K562 (cell line): ENCODE results near the gene SMAP2. TPM values are rescaled to one million over a fixed set of nuclear protein-coding genes. Genes with fewer than 3 reads are reported as not detected.

ENCODE experiments used
- GABPA ChIP-seq: fragments of 200-800 bp; sonication (Bioruptor generic); conservative IDR thresholded peaks from 2 replicates; pipeline ENCODE4 v1.6.1; 2016; ENCODE audit warnings: low read depth, missing genetic modification characterization, missing compliant biosample characterization
- HCFC1 ChIP-seq: IDR thresholded peaks from 2 replicates; pipeline ENCODE4 v1.6.1; 2012; ENCODE audit warnings: low read depth, low read length, improper control_type of control experiment
- HNRNPL ChIP-seq: fragments of 200-400 bp; formaldehyde crosslinking; IDR thresholded peaks from 2 replicates; pipeline ENCODE4 v1.6.1; 2017; ENCODE audit warnings: low read depth, mild to moderate bottlenecking, low read length
- KLF1 ChIP-seq: fragments of 450-650 bp; IDR thresholded peaks from 2 replicates; pipeline ENCODE4 v1.6.1; 2016; ENCODE audit warnings: missing genetic modification characterization, missing compliant biosample characterization
- POLR2G ChIP-seq: fragments of 200-400 bp; formaldehyde crosslinking; IDR thresholded peaks from 2 replicates; pipeline ENCODE4 v1.6.1; 2017; ENCODE audit warnings: low read depth, mild to moderate bottlenecking, antibody characterized with exemption, low read length, moderate library complexity
- RFX1 ChIP-seq: fragments of 450-650 bp; IDR thresholded peaks from 2 replicates; pipeline ENCODE4 v1.6.1; 2016; ENCODE audit warnings: mild to moderate bottlenecking, moderate library complexity
- WHSC1 ChIP-seq: IDR thresholded peaks from one replicate; pipeline ENCODE4 v1.6.1; 2012; ENCODE audit warnings: low read length, control low read depth, inconsistent platforms
- YY1 ChIP-seq, 3 experiments: IDR thresholded peaks; 2 replicates each; pipeline ENCODE4 v1.6.1; 2011; ENCODE audit warnings: low read length in 2 of 3, mild to moderate bottlenecking in 2 of 3, moderate library complexity in 2 of 3, borderline replicate concordance in 1 of 3, control low read depth in 1 of 3, low read depth in 1 of 3; ENCODE audit not compliant: insufficient read depth in 3 of 3, insufficient replicate concordance in 2 of 3, control insufficient read depth in 1 of 3, insufficient read length in 1 of 3; ENCODE audit errors: extremely low read depth in 1 of 3
- ZBTB40 ChIP-seq, 2 experiments: fragments of 450-650 bp in 1 of 2; sonication (generic) in 1 of 2; formaldehyde crosslinking in 1 of 2; IDR thresholded peaks; 2 replicates each; pipeline versions ENCODE4 v1.7.1 to v1.9.0; 2016 to 2022; ENCODE audit warnings: inconsistent platforms in 1 of 2, mild to moderate bottlenecking in 1 of 2, missing genetic modification reagents in 1 of 2
- ZNF699 ChIP-seq: fragments of 250-450 bp; sonication (Bioruptor Pico); IDR thresholded peaks from 2 replicates; pipeline ENCODE4 v1.8.0; 2021; ENCODE audit warnings: mild to moderate bottlenecking, moderate library complexity; ENCODE audit not compliant: insufficient replicate concordance
- polyA plus RNA-seq, 8 experiments: library from polyadenylated mRNA; depleted of rRNA in 4 of 8; stranded (reverse) in 5 of 8; unstranded in 3 of 8; fragments of >200 nt; fragmentation: Nextera tagmentation in 2 of 8; fragmentation: Illumina TruSeq in 1 of 8; extraction: Ambion mirVana in 2 of 8; extraction: Trizol in 1 of 8; gene quantifications; 2 replicates each; pipeline versions ENCODE4 v1.2.1 to v1.2.3, GENCODE V29; 2011 to 2014; ENCODE audit warnings: inconsistent platforms in 1 of 8, missing spikeins in 1 of 8
- total RNA-seq, 7 experiments: library from RNA; depleted of rRNA in 6 of 7; stranded (reverse); fragments of >200 nt in 6 of 7; fragmentation: Illumina TruSeq in 2 of 7; extraction: Trizol in 2 of 7; gene quantifications; 2 replicates each; pipeline versions ENCODE4 v1.2.1 to v1.2.3, GENCODE V29; 2011 to 2021; ENCODE audit warnings: low replicate concordance in 1 of 7
- TF ChIP-seq, protein P1 (sequence below), 2 experiments: fragments of 150-350 bp in 1 of 2; IDR thresholded peaks; 2 replicates each; pipeline ENCODE4 v1.6.1; 2012 to 2016; ENCODE audit warnings: low read depth in 2 of 2, low read length in 2 of 2, mild to moderate bottlenecking in 1 of 2, moderate library complexity in 1 of 2

SMAP2 gene
- total and polyA plus RNA-seq, 9 of the 15 experiments (the other 6 are each of a cell fraction or from before 2014, with no cell fraction given) = 38.7 to 212 (median 94.1) TPM

- peak in 2 of 3 experiments; percentile 32 for TF ChIP-seq YY1 (IDR thresholded peaks at IDR 0.05; ENCODE audit: borderline replicate concordance in 1 of 3, control insufficient read depth in 1 of 3, extremely low read depth in 1 of 3, insufficient read depth in 3 of 3, insufficient read length in 1 of 3, insufficient replicate concordance in 2 of 3, low read depth in 1 of 3, low read length in 2 of 3)
- no peak for TF ChIP-seq WHSC1
- peak; percentile 87 for TF ChIP-seq GABPA (tag)
- TF ChIP-seq KLF1 = no peak
- TF ChIP-seq ZBTB40 (IDR thresholded peaks at IDR 0.05) = peak; percentile 54; the same call in 1 of the 2 replicates
- no peak for TF ChIP-seq ZBTB40 (CRISPR knock-in tag; IDR thresholded peaks at IDR 0.05)
- TF ChIP-seq, protein P1, sequence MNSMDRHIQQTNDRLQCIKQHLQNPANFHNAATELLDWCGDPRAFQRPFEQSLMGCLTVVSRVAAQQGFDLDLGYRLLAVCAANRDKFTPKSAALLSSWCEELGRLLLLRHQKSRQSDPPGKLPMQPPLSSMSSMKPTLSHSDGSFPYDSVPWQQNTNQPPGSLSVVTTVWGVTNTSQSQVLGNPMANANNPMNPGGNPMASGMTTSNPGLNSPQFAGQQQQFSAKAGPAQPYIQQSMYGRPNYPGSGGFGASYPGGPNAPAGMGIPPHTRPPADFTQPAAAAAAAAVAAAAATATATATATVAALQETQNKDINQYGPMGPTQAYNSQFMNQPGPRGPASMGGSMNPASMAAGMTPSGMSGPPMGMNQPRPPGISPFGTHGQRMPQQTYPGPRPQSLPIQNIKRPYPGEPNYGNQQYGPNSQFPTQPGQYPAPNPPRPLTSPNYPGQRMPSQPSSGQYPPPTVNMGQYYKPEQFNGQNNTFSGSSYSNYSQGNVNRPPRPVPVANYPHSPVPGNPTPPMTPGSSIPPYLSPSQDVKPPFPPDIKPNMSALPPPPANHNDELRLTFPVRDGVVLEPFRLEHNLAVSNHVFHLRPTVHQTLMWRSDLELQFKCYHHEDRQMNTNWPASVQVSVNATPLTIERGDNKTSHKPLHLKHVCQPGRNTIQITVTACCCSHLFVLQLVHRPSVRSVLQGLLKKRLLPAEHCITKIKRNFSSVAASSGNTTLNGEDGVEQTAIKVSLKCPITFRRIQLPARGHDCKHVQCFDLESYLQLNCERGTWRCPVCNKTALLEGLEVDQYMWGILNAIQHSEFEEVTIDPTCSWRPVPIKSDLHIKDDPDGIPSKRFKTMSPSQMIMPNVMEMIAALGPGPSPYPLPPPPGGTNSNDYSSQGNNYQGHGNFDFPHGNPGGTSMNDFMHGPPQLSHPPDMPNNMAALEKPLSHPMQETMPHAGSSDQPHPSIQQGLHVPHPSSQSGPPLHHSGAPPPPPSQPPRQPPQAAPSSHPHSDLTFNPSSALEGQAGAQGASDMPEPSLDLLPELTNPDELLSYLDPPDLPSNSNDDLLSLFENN (IDR thresholded peaks at IDR 0.05; ENCODE audit: low read depth in 2 of 2, low read length in 2 of 2) = 0 out of 4 replicates have a peak, but pooled peaks of 1 of the 2 experiments have one; percentile 22
- TF ChIP-seq ZNF699 (CRISPR knock-in tag) = no peak
- peak; percentile 84 for TF ChIP-seq POLR2G
- no peak for TF ChIP-seq HNRNPL
- TF ChIP-seq HCFC1 = 0 out of 2 replicates have a peak, but pooled peaks have one; percentile 24
- TF ChIP-seq RFX1 = peak; percentile 62
Observed at GRCh38 chr1:40373323-40374283, at the start of gene SMAP2 (continued).
